IMR-90 (cell line): ENCODE measurements around the gene TMEFF1. TPM values are rescaled to one million over a fixed set of nuclear protein-coding genes. Genes with fewer than 3 reads are reported as not detected.

ENCODE experiments used
- ATAC-seq: fragments of 200-7000 bp; cut with Tn5 transposase; 2 replicates; pipeline ENCODE4 v1.9.1; 2020; ENCODE audit warnings: low read depth, mild to moderate bottlenecking, moderate library complexity
- BruUV-seq: library from RNA; stranded (reverse); fragments of 400-500 nt; replicated peaks from 2 replicates; lab custom pipeline; 2021; lab: Mats Ljungman, UMichigan
- CTCF ChIA-PET: fragments of 300-600 bp; formaldehyde crosslinking; extraction: SDS; loops from one replicate; lab custom pipeline; 2021; ENCODE audit warnings: antibody characterized with exemption; lab: Yijun Ruan, JAX
- POLR2A ChIA-PET: fragments of 300-600 bp; sonication (Branson Sonifier 250); formaldehyde crosslinking; loops from one replicate; lab custom pipeline; 2022; ENCODE audit warnings: antibody characterized with exemption; ENCODE audit not compliant: unreplicated experiment; lab: Charles Lee
- DNase-seq: peaks from one replicate; pipeline ENCODE4 v3.0.0; 2013
- H2AFZ ChIP-seq: replicated peaks from 2 replicates; pipeline ENCODE3; 2013; ENCODE audit warnings: low read length, mild to moderate bottlenecking; ENCODE audit not compliant: poor library complexity
- H2AK5ac ChIP-seq: 2 replicates; pipeline ENCODE4 v1.6.1; 2013; ENCODE audit warnings: low read depth, low read length, inconsistent platforms
- H2AK9ac ChIP-seq: replicated peaks from 2 replicates; pipeline ENCODE3; 2013; ENCODE audit warnings: mild to moderate bottlenecking, low read depth, low read length, moderate library complexity; ENCODE audit not compliant: poor library complexity
- H2BK120ac ChIP-seq: 2 replicates; pipeline ENCODE4 v1.6.1; 2013; ENCODE audit warnings: low read depth, low read length, inconsistent platforms
- H2BK15ac ChIP-seq: 3 replicates; pipeline ENCODE4 v1.6.1; 2013; ENCODE audit warnings: low read depth, low read length, inconsistent platforms
- H2BK20ac ChIP-seq: 2 replicates; pipeline ENCODE4 v1.6.1; 2013; ENCODE audit warnings: low read depth, mild to moderate bottlenecking, inconsistent platforms, low read length, moderate library complexity
- H2BK5ac ChIP-seq: 2 replicates; pipeline ENCODE4 v1.6.1; 2013; ENCODE audit warnings: mild to moderate bottlenecking, low read depth, low read length, inconsistent platforms; ENCODE audit not compliant: poor library complexity, severe bottlenecking
- H3K14ac ChIP-seq: replicated peaks from 2 replicates; pipeline ENCODE4 v1.6.1; 2013; ENCODE audit warnings: low read depth, low read length, inconsistent platforms
- H3K18ac ChIP-seq: 2 replicates; pipeline ENCODE4 v1.6.1; 2013; ENCODE audit warnings: low read depth, low read length, control low read depth
- H3K23ac ChIP-seq: 2 replicates; pipeline ENCODE4 v1.6.1; 2013; ENCODE audit warnings: low read depth, low read length, inconsistent platforms
- H3K27ac ChIP-seq: 2 replicates; pipeline ENCODE4 v1.5.1; 2013; ENCODE audit warnings: mild to moderate bottlenecking, control low read depth, low read length; ENCODE audit not compliant: insufficient read depth
- H3K27me3 ChIP-seq: 2 replicates; pipeline ENCODE4 v1.6.1; 2013; ENCODE audit warnings: low read length; ENCODE audit not compliant: control insufficient read depth, insufficient read depth
- H3K36me3 ChIP-seq: 2 replicates; pipeline ENCODE4 v1.6.1; 2013; ENCODE audit warnings: low read length, mixed read lengths; ENCODE audit not compliant: control insufficient read depth, insufficient read depth
- H3K4ac ChIP-seq: 2 replicates; pipeline ENCODE4 v1.6.1; 2013; ENCODE audit warnings: low read depth, low read length, inconsistent platforms
- H3K4me1 ChIP-seq: 2 replicates; pipeline ENCODE4 v1.6.1; 2013; ENCODE audit warnings: low read length, mixed read lengths; ENCODE audit not compliant: control insufficient read depth, insufficient read depth
- H3K4me2 ChIP-seq: 2 replicates; pipeline ENCODE4 v1.6.1; 2013; ENCODE audit warnings: low read depth, mild to moderate bottlenecking, control low read depth, low read length, moderate library complexity
- H3K4me3 ChIP-seq: 2 replicates; pipeline ENCODE4 v1.5.1; 2013; ENCODE audit warnings: low read depth, mild to moderate bottlenecking, control low read depth, low read length, moderate library complexity; ENCODE audit not compliant: insufficient read depth
- H3K56ac ChIP-seq: 2 replicates; pipeline ENCODE4 v1.6.1; 2013; ENCODE audit warnings: low read length, inconsistent platforms; ENCODE audit not compliant: insufficient read depth; ENCODE audit errors: extremely low read depth
- H3K79me1 ChIP-seq, 2 experiments: 2 replicates each; pipeline ENCODE4 v1.6.1; 2013; ENCODE audit warnings: low read length in 2 of 2, inconsistent platforms in 1 of 2, low read depth in 1 of 2
- H3K9ac ChIP-seq: 2 replicates; pipeline ENCODE4 v1.6.1; 2013; ENCODE audit warnings: low read depth, low read length, control low read depth
- H3K9me1 ChIP-seq: 2 replicates; pipeline ENCODE4 v1.6.1; 2013; ENCODE audit warnings: low read length, inconsistent platforms; ENCODE audit not compliant: insufficient read depth
- H3K9me3 ChIP-seq: 2 replicates; pipeline ENCODE4 v1.6.1; 2013; ENCODE audit warnings: low read length; ENCODE audit not compliant: control insufficient read depth, insufficient read depth
- H4K20me1 ChIP-seq: 2 replicates; pipeline ENCODE4 v1.6.1; 2013; ENCODE audit warnings: low read length, inconsistent platforms; ENCODE audit not compliant: insufficient read depth
- H4K5ac ChIP-seq: 2 replicates; pipeline ENCODE4 v1.6.1; 2013; ENCODE audit warnings: mild to moderate bottlenecking, low read depth, low read length, control low read depth
- H4K8ac ChIP-seq, 2 experiments: 2 replicates each; pipeline ENCODE4 v1.6.1; 2013; ENCODE audit warnings: low read depth in 2 of 2, low read length in 2 of 2, control low read depth in 1 of 2, inconsistent platforms in 1 of 2
- H4K91ac ChIP-seq: 2 replicates; pipeline ENCODE4 v1.6.1; 2013; ENCODE audit warnings: low read depth, low read length, inconsistent platforms; ENCODE audit not compliant: insufficient read depth
- CEBPB ChIP-seq: IDR thresholded peaks from 2 replicates; pipeline ENCODE4 v1.6.1; 2012; ENCODE audit warnings: low read depth, low read length, improper control_type of control experiment
- ELK1 ChIP-seq: fragments of 150-350 bp; IDR thresholded peaks from 2 replicates; pipeline ENCODE4 v1.6.1; 2016; ENCODE audit warnings: low read depth, mild to moderate bottlenecking, low read length, moderate library complexity, borderline replicate concordance
- MAFK ChIP-seq: IDR thresholded peaks from 2 replicates; pipeline ENCODE4 v1.6.1; 2012; ENCODE audit warnings: low read depth, low read length, improper control_type of control experiment
- MAZ ChIP-seq: IDR thresholded peaks from 2 replicates; pipeline ENCODE4 v1.6.1; 2012; ENCODE audit warnings: low read depth, mild to moderate bottlenecking, low read length, improper control_type of control experiment, moderate library complexity, borderline replicate concordance
- RCOR1 ChIP-seq: IDR thresholded peaks from 2 replicates; pipeline ENCODE4 v1.6.1; 2012; ENCODE audit warnings: mild to moderate bottlenecking, low read length, improper control_type of control experiment; ENCODE audit not compliant: insufficient replicate concordance
- SMC3 ChIP-seq: fragments of 150-350 bp; IDR thresholded peaks from 2 replicates; pipeline ENCODE4 v1.6.1; 2016; ENCODE audit warnings: low read depth, mild to moderate bottlenecking, antibody characterized with exemption, low read length, moderate library complexity
- whole genome bisulfite sequencing, 2 experiments: methylation state at CpG; one replicate each; pipeline versions ENCODE4 v1.1.5 to v1.1.7; 2013; ENCODE audit warnings: missing lambda C conversion rate in 2 of 2; ENCODE audit not compliant: insufficient read length in 1 of 2; ENCODE audit errors: extremely low coverage in 2 of 2; 5-methylcytosine and 5-hydroxymethylcytosine counted together
- dilution Hi-C: fragments of 300-500 bp; cut with HindIII; formaldehyde crosslinking; loops from one replicate; pipeline ENCODE4 v1.14.3; 2018; ENCODE audit warnings: low sequenced_read_pairs; ENCODE audit not compliant: unreplicated experiment
- in situ Hi-C: fragments of 300-500 bp; cut with MboI; formaldehyde crosslinking; loops from 3 replicates; pipeline ENCODE4 v1.14.3; 2019; ENCODE audit warnings: low sequenced_read_pairs, inconsistent platforms, mixed read lengths
- intact Hi-C: fragments of 100-400 bp; cut with micrococcal nuclease; formaldehyde crosslinking; loops from 2 replicates; pipeline ENCODE4 v1.10.0; 2022
- polyA plus RNA-seq, 3 experiments: library from polyadenylated mRNA; depleted of rRNA; stranded (reverse); fragments of >200 nt; gene quantifications; 2 replicates each; pipeline ENCODE4 v1.2.3, GENCODE V29; 2012; ENCODE audit warnings: low replicate concordance in 1 of 3
- total RNA-seq: library from RNA; depleted of rRNA; stranded (reverse); fragments of >200 nt; gene quantifications from 2 replicates; pipeline ENCODE4 v1.2.3, GENCODE V29; 2012

Gene TMEFF1
- total and polyA plus RNA-seq, 2 of the 4 experiments (the other 2 are of a cell fraction) = 0.62 to 0.90 TPM

- H3K14ac ChIP-seq = no peak overlapping the region
- BruUV-seq = no TSS peak
- no peaks in the 10 kb centered on the region; the same call in 1 of the 2 replicates for H3K27me3 ChIP-seq
- dilution Hi-C loops (no loop called here), intact Hi-C loops (loop anchor here (5.0 to 10.0 kb wide), 7 partner anchors 250 to 1332 kb away; partner anchors contain the start of genes ERP44, INVS and NR4A3), in situ Hi-C loops (loop anchor here (25.0 kb wide), 2 partner anchors 560 to 1410 kb away; no protein-coding TSS in a partner anchor)
- no peaks in the 10 kb centered on the region for H3K9me1 ChIP-seq
- no peak overlapping the region for H2AK9ac ChIP-seq
- DNase-seq = no peak
- H4K20me1 ChIP-seq = no peaks in the 10 kb centered on the region
- no peak overlapping the region for H3K23ac ChIP-seq
- H4K91ac ChIP-seq = no peak overlapping the region
- H2BK120ac ChIP-seq = no peak overlapping the region
- ChIA-PET CTCF (no interaction called here), POLR2A (no interaction called here)
- H3K56ac ChIP-seq = no peak overlapping the region
- H3K79me1 ChIP-seq = no peaks in the 10 kb centered on the region; a peak in 1 of 4 replicates
- WGBS, 2 experiments = no CpG with 5 or more reads among the region's 6 CpGs
- H3K27ac ChIP-seq = no peak overlapping the region
- H2AK5ac ChIP-seq = no peak overlapping the region
- peaks cover 1% of the 10 kb centered on the region; the same call in 1 of the 2 replicates for H3K4me1 ChIP-seq
- H2AFZ ChIP-seq = no peak overlapping the region
- no peak overlapping the region for H3K4me3 ChIP-seq
- H3K36me3 ChIP-seq = no peaks in the 10 kb centered on the region
- no peak for TF ChIP-seq MAFK
- no peak for TF ChIP-seq CEBPB
- TF ChIP-seq ELK1 = no peak
- TF ChIP-seq MAZ = no peak
- TF ChIP-seq RCOR1 = no peak
- TF ChIP-seq SMC3 = no peak
- no peak overlapping the region for H2BK20ac ChIP-seq
- no peak overlapping the region for H4K8ac ChIP-seq
- no peak overlapping the region for H3K9ac ChIP-seq
- no peak overlapping the region for H3K18ac ChIP-seq
- no peaks in the 10 kb centered on the region for H3K9me3 ChIP-seq
- no peak overlapping the region for H3K4ac ChIP-seq
- ATAC-seq = no peak
- no peak overlapping the region for H4K5ac ChIP-seq
- H2BK5ac ChIP-seq = no peak overlapping the region
- no peak overlapping the region for H2BK15ac ChIP-seq
- no peak overlapping the region for H3K4me2 ChIP-seq
These were observed 124.3 kb downstream of the TMEFF1 start for GRCh38 chr9:100597236-100597635.
